PFSK-1 (cell line): ENCODE data around the gene DNAJC6.

Experiments used
- FOXP2 ChIP-seq: optimal IDR thresholded peaks from 2 replicates; pipeline ENCODE3; 2011; ENCODE audit warnings: borderline replicate concordance, control low read depth, inconsistent platforms; ENCODE audit not compliant: insufficient read depth; ENCODE audit errors: extremely low read length, extremely low read depth
- POLR2AphosphoS5 ChIP-seq: IDR thresholded peaks from 2 replicates; pipeline ENCODE4 v1.6.1; 2012; ENCODE audit warnings: low read depth, mild to moderate bottlenecking, control low read depth, low read length, moderate library complexity
- SIN3A ChIP-seq: IDR thresholded peaks from 2 replicates; pipeline ENCODE4 v1.6.1; 2012; ENCODE audit warnings: mild to moderate bottlenecking, low read length, moderate library complexity, borderline replicate concordance; ENCODE audit not compliant: insufficient read depth
- TAF1 ChIP-seq: IDR thresholded peaks from 2 replicates; pipeline ENCODE4 v1.6.1; 2012; ENCODE audit warnings: low read length, control low read depth, borderline replicate concordance; ENCODE audit not compliant: insufficient read depth
- TF ChIP-seq, protein P1 (sequence below), 2 experiments: IDR thresholded peaks; 2 replicates each; pipeline versions ENCODE4 v1.6.1 to v1.8.0; 2011 to 2012; ENCODE audit warnings: low read depth in 2 of 2, low read length in 2 of 2, control low read depth in 1 of 2, inconsistent platforms in 1 of 2, mild to moderate bottlenecking in 1 of 2, moderate library complexity in 1 of 2; ENCODE audit not compliant: insufficient read depth in 1 of 2

DNAJC6 gene

DNA sequence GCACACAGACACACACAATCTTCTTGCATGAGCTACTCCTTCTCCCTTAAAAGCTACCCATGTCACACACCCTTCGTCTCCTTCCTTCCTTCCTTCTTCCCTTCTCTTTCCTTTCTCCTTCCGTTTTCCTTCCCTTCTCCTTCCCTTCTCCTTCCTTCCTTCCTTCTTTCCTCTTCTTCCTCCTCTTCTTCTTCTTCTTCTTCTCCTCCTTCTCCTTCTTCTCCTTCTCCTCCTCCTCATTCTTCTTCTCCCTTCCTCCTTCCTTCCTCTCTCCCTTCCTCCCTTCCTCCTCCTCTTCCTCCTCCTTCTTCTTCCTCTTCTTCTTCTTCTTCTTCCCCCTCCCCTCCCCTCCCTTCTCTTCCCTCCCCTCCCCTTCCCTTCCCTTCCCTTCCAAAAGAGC, 59.1 kb downstream of the DNAJC6 start:
- TF ChIP-seq, protein P1, sequence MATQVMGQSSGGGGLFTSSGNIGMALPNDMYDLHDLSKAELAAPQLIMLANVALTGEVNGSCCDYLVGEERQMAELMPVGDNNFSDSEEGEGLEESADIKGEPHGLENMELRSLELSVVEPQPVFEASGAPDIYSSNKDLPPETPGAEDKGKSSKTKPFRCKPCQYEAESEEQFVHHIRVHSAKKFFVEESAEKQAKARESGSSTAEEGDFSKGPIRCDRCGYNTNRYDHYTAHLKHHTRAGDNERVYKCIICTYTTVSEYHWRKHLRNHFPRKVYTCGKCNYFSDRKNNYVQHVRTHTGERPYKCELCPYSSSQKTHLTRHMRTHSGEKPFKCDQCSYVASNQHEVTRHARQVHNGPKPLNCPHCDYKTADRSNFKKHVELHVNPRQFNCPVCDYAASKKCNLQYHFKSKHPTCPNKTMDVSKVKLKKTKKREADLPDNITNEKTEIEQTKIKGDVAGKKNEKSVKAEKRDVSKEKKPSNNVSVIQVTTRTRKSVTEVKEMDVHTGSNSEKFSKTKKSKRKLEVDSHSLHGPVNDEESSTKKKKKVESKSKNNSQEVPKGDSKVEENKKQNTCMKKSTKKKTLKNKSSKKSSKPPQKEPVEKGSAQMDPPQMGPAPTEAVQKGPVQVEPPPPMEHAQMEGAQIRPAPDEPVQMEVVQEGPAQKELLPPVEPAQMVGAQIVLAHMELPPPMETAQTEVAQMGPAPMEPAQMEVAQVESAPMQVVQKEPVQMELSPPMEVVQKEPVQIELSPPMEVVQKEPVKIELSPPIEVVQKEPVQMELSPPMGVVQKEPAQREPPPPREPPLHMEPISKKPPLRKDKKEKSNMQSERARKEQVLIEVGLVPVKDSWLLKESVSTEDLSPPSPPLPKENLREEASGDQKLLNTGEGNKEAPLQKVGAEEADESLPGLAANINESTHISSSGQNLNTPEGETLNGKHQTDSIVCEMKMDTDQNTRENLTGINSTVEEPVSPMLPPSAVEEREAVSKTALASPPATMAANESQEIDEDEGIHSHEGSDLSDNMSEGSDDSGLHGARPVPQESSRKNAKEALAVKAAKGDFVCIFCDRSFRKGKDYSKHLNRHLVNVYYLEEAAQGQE (IDR thresholded peaks at IDR 0.05; ENCODE audit: insufficient read depth in 1 of 2, low read depth in 2 of 2, low read length in 2 of 2): no peak
- no peak for TF ChIP-seq FOXP2
- TF ChIP-seq POLR2AphosphoS5: no peak
- no peak for TF ChIP-seq SIN3A
- TF ChIP-seq TAF1: no peak

DNA sequence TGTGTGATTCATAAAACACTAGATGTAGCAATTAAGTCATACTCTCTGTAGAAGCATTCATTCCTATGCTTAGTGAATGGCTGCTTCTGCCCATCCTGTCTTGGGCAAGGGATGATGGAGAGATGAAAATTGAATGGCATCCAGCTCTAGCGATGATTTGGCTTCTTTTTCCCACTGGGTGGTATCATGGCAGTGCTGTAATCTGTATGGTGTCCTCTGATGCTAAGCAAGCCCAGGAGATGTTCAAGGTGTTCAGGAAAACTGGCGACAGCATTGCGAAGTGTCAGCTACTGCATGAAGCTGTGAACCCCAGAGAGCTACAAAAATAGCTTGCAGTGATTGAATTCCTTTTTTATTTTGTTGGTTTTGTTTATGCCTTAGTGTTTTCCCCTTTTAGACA, 62.2 kb downstream of the DNAJC6 start:
- no peak for TF ChIP-seq SIN3A
- TF ChIP-seq FOXP2: no peak
- no peak for TF ChIP-seq TAF1
- TF ChIP-seq POLR2AphosphoS5: no peak
- TF ChIP-seq, protein P1 (IDR thresholded peaks at IDR 0.05; ENCODE audit: insufficient read depth in 1 of 2, low read depth in 2 of 2, low read length in 2 of 2): no peak

DNA sequence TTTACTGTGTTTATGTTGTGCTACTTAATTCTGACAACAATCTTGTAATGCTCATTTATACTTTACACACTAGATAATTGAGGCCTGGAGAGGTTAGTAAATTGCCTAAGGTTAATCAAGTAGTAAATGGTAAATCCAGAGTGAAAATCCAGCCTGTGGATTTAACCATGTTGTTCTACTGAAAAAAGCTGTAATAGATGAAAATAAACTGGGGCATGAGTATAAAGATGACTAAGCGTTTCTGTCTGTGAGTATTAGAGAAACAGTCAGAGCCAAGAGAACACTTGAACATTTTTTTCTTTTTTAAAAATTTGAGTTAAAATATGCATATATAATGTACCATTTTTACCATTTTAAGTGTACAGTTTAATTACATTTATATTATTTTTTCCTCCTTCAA, 63.2 kb downstream of the DNAJC6 start:
- TF ChIP-seq TAF1 (no peak), SIN3A (no peak), FOXP2 (no peak), POLR2AphosphoS5 (no peak)
- TF ChIP-seq, protein P1 (IDR thresholded peaks at IDR 0.05; ENCODE audit: insufficient read depth in 1 of 2, low read depth in 2 of 2, low read length in 2 of 2): no peak

DNA sequence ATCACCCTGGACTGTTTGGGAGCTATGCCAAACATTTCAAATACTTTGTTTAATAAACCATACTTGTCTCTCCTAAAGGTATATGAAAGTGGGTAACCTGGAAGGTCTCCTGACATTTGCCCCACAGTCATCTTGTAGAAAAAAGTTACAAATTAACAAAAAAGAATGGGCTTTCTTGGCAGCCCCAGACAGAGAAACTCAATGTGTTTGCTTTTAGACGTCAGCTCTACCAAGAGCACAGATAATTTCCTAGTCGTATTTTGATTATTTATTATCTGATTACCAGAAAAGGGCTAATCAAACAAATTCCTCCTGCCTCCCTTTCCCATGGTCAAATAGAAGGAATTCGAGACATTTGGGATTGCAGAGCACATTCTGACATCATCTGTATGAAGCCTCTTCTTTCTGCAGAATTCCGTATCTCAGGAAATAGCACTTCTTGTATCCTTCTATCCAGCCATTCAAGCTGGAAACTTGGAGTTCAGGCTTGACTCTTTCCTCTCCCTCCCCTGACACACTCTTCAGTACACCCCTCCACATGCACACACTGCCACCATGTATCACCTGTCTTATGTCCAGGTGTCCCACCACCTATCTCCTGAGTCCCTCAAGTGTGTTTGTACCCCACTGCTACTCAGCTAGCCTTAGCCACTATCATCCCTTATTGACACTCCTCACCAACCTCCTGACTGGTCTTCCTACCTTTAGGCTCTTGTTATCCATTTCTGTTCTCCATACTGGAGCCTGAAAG, 68.3 kb downstream of the DNAJC6 start:
- TF ChIP-seq SIN3A (no peak), TAF1 (no peak), POLR2AphosphoS5 (no peak), FOXP2 (no peak)
- TF ChIP-seq, protein P1 (IDR thresholded peaks at IDR 0.05; ENCODE audit: insufficient read depth in 1 of 2, low read depth in 2 of 2, low read length in 2 of 2): no peak
